ENCODE results near the gene FKRP. TPM values are rescaled to one million over a fixed set of nuclear protein-coding genes. Genes with fewer than 3 reads are reported as not detected.

Gene FKRP
- total RNA-seq, 3 donors from 2014 or later = 10.7 to 19.8 (median 10.9) TPM

DNA sequence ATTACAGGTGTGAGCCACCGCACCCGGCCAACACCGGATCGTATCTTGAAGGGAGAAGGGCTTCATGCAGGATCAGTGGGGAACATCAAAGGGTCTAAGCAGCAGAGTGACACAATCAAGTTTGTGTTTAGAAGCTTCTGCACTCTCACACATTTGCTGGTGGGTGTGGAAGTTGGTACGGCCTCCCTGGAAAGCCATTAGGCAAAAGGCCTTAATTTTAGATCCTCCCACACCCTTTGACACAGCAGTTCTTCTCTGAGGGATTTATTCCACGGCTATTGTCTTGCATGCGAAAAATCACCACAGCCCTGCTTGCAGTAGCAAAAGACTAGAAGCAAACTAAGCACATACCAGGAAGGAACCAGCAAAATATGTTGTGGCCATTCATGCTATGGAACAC lies 60.8 kb downstream of the FKRP start:
- Histone ChIP-seq H3K9me3 (no peaks in the 10 kb centered on the region), H3K4me1 (ENCODE audit: low read depth) (no peaks in the 10 kb centered on the region), H3K36me3 (ENCODE audit: low read depth) (no peaks in the 10 kb centered on the region), H3K4me3 (no peak overlapping the region)
- intact Hi-C loops (cut with DNase I, micrococcal nuclease) = no loop called here
- no peak for ATAC-seq
- TF ChIP-seq, protein P1, sequence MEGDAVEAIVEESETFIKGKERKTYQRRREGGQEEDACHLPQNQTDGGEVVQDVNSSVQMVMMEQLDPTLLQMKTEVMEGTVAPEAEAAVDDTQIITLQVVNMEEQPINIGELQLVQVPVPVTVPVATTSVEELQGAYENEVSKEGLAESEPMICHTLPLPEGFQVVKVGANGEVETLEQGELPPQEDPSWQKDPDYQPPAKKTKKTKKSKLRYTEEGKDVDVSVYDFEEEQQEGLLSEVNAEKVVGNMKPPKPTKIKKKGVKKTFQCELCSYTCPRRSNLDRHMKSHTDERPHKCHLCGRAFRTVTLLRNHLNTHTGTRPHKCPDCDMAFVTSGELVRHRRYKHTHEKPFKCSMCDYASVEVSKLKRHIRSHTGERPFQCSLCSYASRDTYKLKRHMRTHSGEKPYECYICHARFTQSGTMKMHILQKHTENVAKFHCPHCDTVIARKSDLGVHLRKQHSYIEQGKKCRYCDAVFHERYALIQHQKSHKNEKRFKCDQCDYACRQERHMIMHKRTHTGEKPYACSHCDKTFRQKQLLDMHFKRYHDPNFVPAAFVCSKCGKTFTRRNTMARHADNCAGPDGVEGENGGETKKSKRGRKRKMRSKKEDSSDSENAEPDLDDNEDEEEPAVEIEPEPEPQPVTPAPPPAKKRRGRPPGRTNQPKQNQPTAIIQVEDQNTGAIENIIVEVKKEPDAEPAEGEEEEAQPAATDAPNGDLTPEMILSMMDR (IDR thresholded peaks at IDR 0.05) = no peak
- DNase-seq = no peak

Small RNA genes lying within 50 kb of the gene (microRNA-seq; reads per million reads assigned to microRNA genes)
- gene MIR320E = 6.3 reads per million, percentile 27 among the genes with 10 or more reads in this experiment

Other genes starting within 250 kb of the FKRP start
- 100 to 1,000 TPM; 241 to 325 (median 252) TPM for gene CALM3, start 144.7 kb upstream of the FKRP start, total RNA-seq
- 1 to 10 TPM in 2 of 3 donors, under 1 TPM in 1; 0.49 to 2.4 (median 2.1) TPM for gene PTGIR, start 121.0 kb upstream of the FKRP start, total RNA-seq
- 1 to 10 TPM in 1 of 3 donors, not detected in 2; 2.3 TPM for gene GNG8, start 109.9 kb upstream of the FKRP start, total RNA-seq
- gene DACT3, start 84.9 kb upstream of the FKRP start, total RNA-seq = 10 to 100 TPM in 1 of 3 donors, 1 to 10 TPM in 2; 1.9 to 60.9 (median 3.4) TPM
- 10 to 100 TPM; 52.5 to 70.5 (median 62.9) TPM for gene PRKD2, start 28.9 kb upstream of the FKRP start, total RNA-seq
- 10 to 100 TPM; 68.3 to 79.2 (median 73.7) TPM for gene STRN4, start 393 bp downstream of the FKRP start, total RNA-seq
- 100 to 1,000 TPM in 1 of 3 donors, 10 to 100 TPM in 2; 54.7 to 101 (median 89.2) TPM for gene SLC1A5, start 42.5 kb downstream of the FKRP start, total RNA-seq
- gene AP2S1, start 104.8 kb downstream of the FKRP start, total RNA-seq = 100 to 1,000 TPM in 2 of 3 donors, 10 to 100 TPM in 1; 90.8 to 141 (median 107) TPM
- gene ARHGAP35, start 114.9 kb downstream of the FKRP start, total RNA-seq = 10 to 100 TPM; 56.5 to 85.3 (median 82.7) TPM